HepG2 (cell line): ENCODE results near the gene RICTOR. TPM values are rescaled to one million over a fixed set of nuclear protein-coding genes. Genes with fewer than 3 reads are reported as not detected.

Experiments
- ATAC-seq: fragments of 200-7000 bp; cut with Tn5 transposase; 3 replicates; pipeline ENCODE4 v1.9.1; 2020; ENCODE audit warnings: mild to moderate bottlenecking, moderate library complexity
- BruUV-seq: library from RNA; stranded (reverse); fragments of 400-500 nt; replicated peaks from 2 replicates; lab custom pipeline; 2021; lab: Mats Ljungman, UMichigan
- CTCF ChIA-PET: fragments of 300-600 bp; formaldehyde crosslinking; extraction: SDS; loops from one replicate; lab custom pipeline; 2021; ENCODE audit warnings: low total read pairs, inconsistent platforms, low intra/inter-chr PET ratio; lab: Yijun Ruan, JAX
- POLR2A ChIA-PET: fragments of 350-600 bp; sonication (Branson Sonifier 250); formaldehyde crosslinking; loops from one replicate; lab custom pipeline; 2020; ENCODE audit warnings: antibody characterized with exemption, inconsistent platforms; lab: Yijun Ruan, JAX
- DNase-seq: peaks from one replicate; pipeline ENCODE4 v3.0.0-alpha.2; 2015; ENCODE audit warnings: low spot score
- FAIRE-seq: peaks from 3 replicates; lab custom pipeline; 2011; peaks lifted over from hg19 to GRCh38; lab: Jason Lieb, UNC
- H2AFZ ChIP-seq: one replicate; pipeline ENCODE4 v1.6.1; 2011; ENCODE audit warnings: low read length, inconsistent platforms
- H3K27ac ChIP-seq: fragments of 300-600 bp; 3 replicates; pipeline ENCODE4 v1.8.0; 2011; ENCODE audit warnings: mixed run types, mild to moderate bottlenecking, mixed read lengths, low read length, inconsistent platforms; ENCODE audit not compliant: insufficient read depth; ENCODE audit errors: extremely low read length
- H3K27me3 ChIP-seq, 2 experiments: fragments of 200-600 bp in 1 of 2; 2 replicates in 1 of 2; 3 replicates in 1 of 2; pipeline versions ENCODE4 v1.6.0 to v1.8.0; 2011; ENCODE audit warnings: low read length in 2 of 2, mild to moderate bottlenecking in 2 of 2, moderate library complexity in 2 of 2, inconsistent platforms in 1 of 2; ENCODE audit not compliant: insufficient read depth in 2 of 2, control insufficient read depth in 1 of 2
- H3K36me3 ChIP-seq, 2 experiments: fragments of 200-600 bp in 1 of 2; replicated peaks in 1 of 2; 2 replicates in 1 of 2; 3 replicates in 1 of 2; pipeline versions ENCODE4 v1.5.1 to v1.8.0; 2011; ENCODE audit warnings: low read length in 2 of 2, inconsistent platforms in 1 of 2; ENCODE audit not compliant: insufficient read depth in 2 of 2, control insufficient read depth in 1 of 2
- H3K4me1 ChIP-seq: 2 replicates; pipeline ENCODE4 v1.5.1; 2012; ENCODE audit warnings: low read length, inconsistent platforms; ENCODE audit not compliant: insufficient read depth
- H3K4me2 ChIP-seq: 2 replicates; pipeline ENCODE4 v1.6.0; 2011; ENCODE audit warnings: low read depth, low read length, inconsistent platforms
- H3K4me3 ChIP-seq, 3 experiments: fragments of 200-600 bp in 1 of 3; sonication (generic), shearing (Covaris generic) in 1 of 3; replicated peaks in 1 of 3; 2 replicates each; pipeline ENCODE4 v1.5.1; 2011 to 2016; ENCODE audit warnings: low read length in 3 of 3, inconsistent platforms in 2 of 3, low read depth in 2 of 3, mild to moderate bottlenecking in 2 of 3, control low read depth in 1 of 3, mixed read lengths in 1 of 3; ENCODE audit not compliant: insufficient read depth in 1 of 3
- H3K79me2 ChIP-seq: one replicate; pipeline ENCODE4 v1.6.1; 2011; ENCODE audit warnings: low read length, inconsistent platforms; ENCODE audit not compliant: insufficient read depth
- H3K9ac ChIP-seq: 2 replicates; pipeline ENCODE4 v1.6.0; 2011; ENCODE audit warnings: mild to moderate bottlenecking, low read depth, low read length, inconsistent platforms; ENCODE audit not compliant: insufficient read depth
- H3K9me3 ChIP-seq: 2 replicates; pipeline ENCODE4 v1.5.1; 2012; ENCODE audit warnings: mild to moderate bottlenecking, low read length
- H4K20me1 ChIP-seq: 2 replicates; pipeline ENCODE4 v1.6.0; 2011; ENCODE audit warnings: inconsistent platforms, mild to moderate bottlenecking, low read length, moderate library complexity; ENCODE audit not compliant: insufficient read depth
- FOXM1 ChIP-seq: sonication (generic); formaldehyde crosslinking; IDR thresholded peaks from 2 replicates; pipeline ENCODE4 v1.5.0; 2020; ENCODE audit warnings: missing genetic modification reagents
- NONO ChIP-seq, 2 experiments: fragments of 450-650 bp in 1 of 2; sonication (generic) in 1 of 2; formaldehyde crosslinking in 1 of 2; IDR thresholded peaks in 1 of 2; conservative IDR thresholded peaks in 1 of 2; 2 replicates each; pipeline versions ENCODE4 v1.6.1 to v1.8.0; 2017 to 2022; ENCODE audit warnings: mild to moderate bottlenecking in 1 of 2, missing genetic modification reagents in 1 of 2, moderate library complexity in 1 of 2
- RFX5 ChIP-seq: IDR thresholded peaks from 2 replicates; pipeline ENCODE4 v1.6.1; 2011; ENCODE audit warnings: low read depth, low read length, improper control_type of control experiment
- U2AF1 ChIP-seq: fragments of 200-400 bp; formaldehyde crosslinking; optimal IDR thresholded peaks from 2 replicates; pipeline ENCODE3; 2017; ENCODE audit warnings: mild to moderate bottlenecking, low read depth, low read length
- ZNF660 ChIP-seq: sonication (generic); formaldehyde crosslinking; IDR thresholded peaks from 2 replicates; pipeline ENCODE4 v1.5.1; 2020; ENCODE audit warnings: mild to moderate bottlenecking, low read depth, missing genetic modification reagents, borderline replicate concordance
- ZNF672 ChIP-seq: sonication (generic); formaldehyde crosslinking; IDR thresholded peaks from 2 replicates; pipeline ENCODE4 v1.8.1; 2022; ENCODE audit warnings: missing genetic modification reagents
- WGBS: methylation state at CpG from one replicate; pipeline ENCODE4 v1.1.6; 2017; ENCODE audit warnings: low lambda C conversion rate; 5-methylcytosine and 5-hydroxymethylcytosine counted together
- in situ Hi-C: cut with HindIII; loops from 2 replicates; pipeline ENCODE4 v1.10.0; 2017; ENCODE audit warnings: low pct_unique_long_range_greater_than_20kb; ENCODE audit not compliant: extremely low pct_ligation_motif_present
- intact Hi-C: fragments of 100-400 bp; cut with micrococcal nuclease; formaldehyde crosslinking; loops from one replicate; pipeline ENCODE4 v1.10.0; 2022; ENCODE audit not compliant: unreplicated experiment
- polyA plus RNA-seq, 8 experiments: library from polyadenylated mRNA; depleted of rRNA in 3 of 8; stranded (reverse) in 7 of 8; unstranded in 1 of 8; fragments of >200 nt; fragmentation: Illumina TruSeq in 4 of 8; extraction: Trizol in 4 of 8; gene quantifications; 2 replicates each; pipeline versions ENCODE4 v1.2.1 to v1.2.3, GENCODE V29; 2011 to 2016; ENCODE audit warnings: low read depth in 4 of 8, missing spikeins in 1 of 8, mixed read lengths in 1 of 8; ENCODE audit not compliant: insufficient read depth in 1 of 8
- total RNA-seq, 5 experiments: library from RNA; depleted of rRNA; stranded (reverse); fragments of >200 nt; fragmentation: Illumina TruSeq; extraction: Trizol; gene quantifications; 2 replicates each; pipeline ENCODE4 v1.2.3, GENCODE V29; 2016; ENCODE audit warnings: low read depth in 1 of 5
- TF ChIP-seq, protein P1 (sequence below): sonication (generic); formaldehyde crosslinking; IDR thresholded peaks from 2 replicates; pipeline ENCODE4 v1.5.1; 2020; ENCODE audit warnings: mild to moderate bottlenecking, missing genetic modification reagents, moderate library complexity
- TF ChIP-seq, protein P2 (sequence below): sonication (generic); formaldehyde crosslinking; conservative IDR thresholded peaks from 2 replicates; pipeline ENCODE4 v1.8.0; 2022; ENCODE audit warnings: mild to moderate bottlenecking, moderate library complexity, missing genetic modification reagents

RICTOR gene
- total and polyA plus RNA-seq, 2 of the 13 experiments (the other 11 are each of a cell fraction or from before 2014, with no cell fraction given) = 10.7 to 15.4 TPM

DNA sequence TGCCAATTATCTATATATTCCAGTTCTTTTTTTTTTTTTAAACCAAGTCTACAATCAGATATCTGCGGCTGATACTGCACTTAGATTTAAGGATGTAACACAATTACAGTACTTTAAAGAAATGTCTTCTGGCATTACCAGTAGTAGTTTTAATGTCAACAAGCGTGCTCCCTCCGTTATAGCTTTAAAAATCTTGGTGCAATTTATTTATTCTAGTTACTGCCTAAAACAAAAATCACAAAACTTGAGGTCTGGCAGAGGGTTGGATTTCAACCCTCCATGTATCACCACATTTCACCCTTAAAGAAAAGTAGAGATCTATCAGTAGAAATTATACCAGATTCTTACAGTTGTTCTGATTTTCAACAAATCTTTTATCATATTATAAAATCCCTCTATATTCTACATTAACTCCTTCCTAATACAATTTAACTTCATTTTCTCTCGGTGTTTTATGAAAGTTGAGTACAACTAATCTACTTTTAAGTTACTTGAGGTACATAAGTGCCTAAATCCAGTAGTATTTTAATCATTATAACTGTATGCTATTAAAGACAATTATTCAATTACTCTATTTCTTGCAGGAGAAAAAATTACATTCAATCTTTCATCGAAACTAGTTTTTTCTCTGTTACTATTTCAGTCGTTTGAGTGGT, 2.0 kb upstream of the RICTOR start:
- intact Hi-C loops (loop anchor here (10.0 kb wide), 1 partner anchor 1709 kb away; no protein-coding TSS in a partner anchor), in situ Hi-C loops (loop anchor here (10.0 kb wide), 1 partner anchor 231 kb away; the partner anchor contains the start of gene OSMR)
- Histone ChIP-seq H3K79me2 (peaks cover 25% of the 10 kb centered on the region), H3K9ac (no peak overlapping the region), H3K27ac (no peak overlapping the region), H3K36me3 (no peaks in the 10 kb centered on the region), H2AFZ (no peak overlapping the region), H3K4me2 (peak overlapping the region; percentile 75; the same call in 1 of the 2 replicates), H4K20me1 (peaks cover 12% of the 10 kb centered on the region), H3K4me1 (peaks cover 29% of the 10 kb centered on the region), H3K27me3 (no peaks in the 10 kb centered on the region; a peak in 1 of 5 replicates), H3K9me3 (no peaks in the 10 kb centered on the region), H3K4me3 (no peak overlapping the region)
- BruUV-seq = no TSS peak
- no peak for DNase-seq
- TF ChIP-seq, protein P1, sequence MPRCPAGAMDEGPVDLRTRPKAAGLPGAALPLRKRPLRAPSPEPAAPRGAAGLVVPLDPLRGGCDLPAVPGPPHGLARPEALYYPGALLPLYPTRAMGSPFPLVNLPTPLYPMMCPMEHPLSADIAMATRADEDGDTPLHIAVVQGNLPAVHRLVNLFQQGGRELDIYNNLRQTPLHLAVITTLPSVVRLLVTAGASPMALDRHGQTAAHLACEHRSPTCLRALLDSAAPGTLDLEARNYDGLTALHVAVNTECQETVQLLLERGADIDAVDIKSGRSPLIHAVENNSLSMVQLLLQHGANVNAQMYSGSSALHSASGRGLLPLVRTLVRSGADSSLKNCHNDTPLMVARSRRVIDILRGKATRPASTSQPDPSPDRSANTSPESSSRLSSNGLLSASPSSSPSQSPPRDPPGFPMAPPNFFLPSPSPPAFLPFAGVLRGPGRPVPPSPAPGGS (CRISPR knock-in tag) = no peak
- TF ChIP-seq NONO (IDR thresholded peaks at IDR 0.05) = no peak
- TF ChIP-seq NONO (CRISPR knock-in tag; conservative IDR thresholded peaks at IDR 0.05) = no peak
- TF ChIP-seq FOXM1 = no peak
- no peak for TF ChIP-seq ZNF660 (CRISPR knock-in tag)
- TF ChIP-seq RFX5 = no peak
- TF ChIP-seq, protein P2, sequence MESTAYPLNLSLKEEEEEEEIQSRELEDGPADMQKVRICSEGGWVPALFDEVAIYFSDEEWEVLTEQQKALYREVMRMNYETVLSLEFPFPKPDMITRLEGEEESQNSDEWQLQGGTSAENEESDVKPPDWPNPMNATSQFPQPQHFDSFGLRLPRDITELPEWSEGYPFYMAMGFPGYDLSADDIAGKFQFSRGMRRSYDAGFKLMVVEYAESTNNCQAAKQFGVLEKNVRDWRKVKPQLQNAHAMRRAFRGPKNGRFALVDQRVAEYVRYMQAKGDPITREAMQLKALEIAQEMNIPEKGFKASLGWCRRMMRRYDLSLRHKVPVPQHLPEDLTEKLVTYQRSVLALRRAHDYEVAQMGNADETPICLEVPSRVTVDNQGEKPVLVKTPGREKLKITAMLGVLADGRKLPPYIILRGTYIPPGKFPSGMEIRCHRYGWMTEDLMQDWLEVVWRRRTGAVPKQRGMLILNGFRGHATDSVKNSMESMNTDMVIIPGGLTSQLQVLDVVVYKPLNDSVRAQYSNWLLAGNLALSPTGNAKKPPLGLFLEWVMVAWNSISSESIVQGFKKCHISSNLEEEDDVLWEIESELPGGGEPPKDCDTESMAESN = no peak
- no peak for TF ChIP-seq ZNF672
- no peak for TF ChIP-seq U2AF1
- no peak for ATAC-seq
- POLR2A ChIA-PET = no interaction called here
- 88% methylated on average over 6 of the region's 6 CpGs for WGBS
- CTCF ChIA-PET = no interaction called here
- no peak for FAIRE-seq
